ENCODE measurements around the gene ROR1.
"Not testable (repeated sequence)": the region's sequence is repeated elsewhere in the genome, so short reads cannot be mapped to it uniquely, and the experiment has no call there.

The ROR1 gene

GRCh38 chr1:63825111-63825510, 51.3 kb downstream of the ROR1 start:
- no peak for DNase-seq (ENCODE audit: low read depth)

DNA sequence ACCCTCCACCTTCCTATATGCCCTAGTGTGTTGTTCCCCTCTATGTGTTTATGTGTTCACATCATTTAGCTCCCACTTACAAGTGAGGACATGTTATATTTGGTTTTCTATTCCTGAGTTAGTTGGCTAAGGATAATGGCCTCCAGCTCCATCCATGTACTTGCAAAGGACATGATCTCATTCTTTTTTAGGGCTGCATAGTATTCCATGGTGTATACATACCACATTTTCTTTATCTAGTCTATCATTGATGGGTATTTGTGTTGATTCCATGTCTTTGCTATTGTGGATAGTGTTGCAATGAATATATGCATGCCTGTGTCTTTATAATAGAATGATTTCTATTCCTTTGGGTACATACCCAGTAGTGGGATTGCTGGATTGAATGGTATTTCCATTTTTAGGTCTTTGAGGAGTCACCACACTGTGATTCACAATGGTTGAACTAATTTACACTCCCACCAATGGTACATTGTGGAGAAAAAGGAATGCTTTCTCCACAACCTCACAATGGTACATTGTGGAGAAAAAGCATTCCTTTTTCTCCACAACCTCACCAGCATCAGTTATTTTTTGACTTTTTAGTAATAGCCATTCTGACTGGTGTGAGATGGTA, 52.5 kb downstream of the ROR1 start:
- not testable (repeated sequence) for DNase-seq (ENCODE audit: low read depth)

DNA sequence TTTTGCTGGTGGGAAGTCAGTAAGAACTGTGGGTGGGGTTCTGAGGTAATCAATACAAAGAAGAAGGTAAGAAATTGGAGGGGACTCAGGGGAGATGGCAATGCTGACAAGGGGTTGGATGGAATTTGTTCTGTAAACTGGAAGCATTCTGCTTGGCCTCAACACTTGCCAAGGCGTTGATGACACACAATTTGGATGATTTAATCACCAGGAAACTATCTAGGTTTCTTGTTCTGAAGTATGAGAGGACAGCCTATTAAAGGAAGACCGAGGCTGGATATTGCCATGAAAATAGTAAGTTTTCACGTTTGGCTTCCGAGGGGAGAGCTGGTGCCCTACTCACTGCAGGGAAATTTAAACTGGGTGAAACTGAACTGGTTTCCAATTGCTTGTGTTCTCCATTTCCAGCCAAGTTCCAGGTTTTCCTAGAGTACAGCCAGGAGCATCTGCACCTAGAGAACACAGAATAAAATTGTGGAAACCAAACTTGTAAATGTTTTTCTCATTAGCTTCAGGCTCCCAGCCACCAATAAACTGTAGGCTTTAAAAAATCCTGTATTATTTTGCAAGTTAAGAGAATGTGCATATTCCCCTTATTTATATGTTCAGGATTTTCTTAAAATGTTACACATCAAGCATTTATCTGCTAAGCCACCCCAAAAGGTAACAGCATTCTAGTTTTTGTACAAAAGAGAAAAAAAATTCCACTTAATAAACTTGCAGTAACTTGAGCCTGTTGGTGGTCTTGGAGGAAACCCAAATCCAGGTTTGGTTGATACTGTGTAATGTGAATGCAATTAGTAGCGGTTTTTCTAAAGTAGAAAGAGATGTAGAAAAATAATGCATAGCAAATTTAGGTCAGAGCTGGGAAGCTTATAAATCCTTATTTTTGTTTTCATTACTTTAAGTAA, 53.8 kb downstream of the ROR1 start:
- DNase-seq (ENCODE audit: low read depth), result no peak

- no peak for DNase-seq (ENCODE audit: low read depth)
Measured at GRCh38 chr1:63828322-63829044, 54.7 kb downstream of the ROR1 start.

- DNase-seq (ENCODE audit: low read depth), result no peak
Measured at GRCh38 chr1:63829349-63830327, 55.8 kb downstream of the ROR1 start.

GRCh38 chr1:63831409-63831808, 57.6 kb downstream of the ROR1 start:
- no peak for DNase-seq (ENCODE audit: low read depth)

DNA sequence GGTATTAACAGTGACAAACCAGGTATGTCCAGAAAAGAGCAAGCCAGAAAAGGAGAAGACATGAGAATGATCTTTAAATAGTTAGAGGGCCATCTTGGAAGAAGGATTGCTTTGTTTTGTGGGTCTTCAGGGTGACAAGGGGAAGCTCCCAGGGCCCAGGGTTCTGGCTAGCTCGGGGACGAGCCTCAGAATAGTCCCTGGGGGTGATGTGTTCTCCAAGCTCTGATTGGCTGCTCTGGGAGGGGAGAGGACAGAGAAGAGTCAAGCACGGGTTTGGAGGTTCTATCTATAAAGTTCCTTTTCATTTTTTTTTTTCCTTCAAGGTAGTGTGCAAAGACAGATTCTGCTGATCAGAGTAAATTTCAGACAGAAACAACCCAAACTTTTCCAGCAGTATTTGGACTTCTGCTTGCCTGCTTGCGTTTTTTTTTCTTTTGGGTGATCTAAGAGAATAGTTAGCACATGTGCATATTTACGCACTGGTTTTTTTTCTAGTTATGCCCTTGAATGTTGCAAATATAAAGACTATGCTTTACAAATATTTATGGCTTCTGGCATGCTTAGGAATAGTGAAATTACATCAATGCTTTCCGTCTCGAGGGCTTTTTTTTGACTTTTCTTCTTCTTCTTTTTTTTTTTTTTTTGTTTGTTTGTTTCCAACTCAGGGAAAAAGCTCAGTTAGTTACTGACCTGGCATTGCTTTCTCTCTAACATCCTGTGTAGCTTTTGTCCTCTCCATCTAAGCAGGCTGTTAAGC, 59.7 kb downstream of the ROR1 start:
- no peak for DNase-seq (ENCODE audit: low read depth)

DNA sequence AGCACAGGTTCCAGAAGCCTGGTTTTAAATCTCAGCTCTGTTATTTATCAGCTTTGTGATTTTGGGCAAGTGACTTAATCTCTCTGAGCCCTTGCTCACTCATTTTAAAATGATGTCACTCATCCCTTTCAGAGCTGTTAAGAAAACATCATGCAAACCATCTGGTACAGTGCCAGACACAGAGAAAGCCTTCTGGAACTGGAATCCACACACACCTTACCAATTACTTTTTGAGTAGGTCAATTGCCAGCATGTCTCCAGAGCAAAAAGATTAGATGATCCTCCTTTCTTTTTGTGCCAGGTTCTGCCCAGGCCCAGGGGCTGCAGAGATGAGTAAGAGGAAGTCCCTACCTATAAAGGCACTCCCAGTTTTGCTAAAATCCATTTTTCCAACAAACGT, 61.3 kb downstream of the ROR1 start:
- no peak for DNase-seq (ENCODE audit: low read depth)

- no peak for DNase-seq (ENCODE audit: low read depth)
Measured at GRCh38 chr1:63836374-63836773, 62.6 kb downstream of the ROR1 start.

DNA sequence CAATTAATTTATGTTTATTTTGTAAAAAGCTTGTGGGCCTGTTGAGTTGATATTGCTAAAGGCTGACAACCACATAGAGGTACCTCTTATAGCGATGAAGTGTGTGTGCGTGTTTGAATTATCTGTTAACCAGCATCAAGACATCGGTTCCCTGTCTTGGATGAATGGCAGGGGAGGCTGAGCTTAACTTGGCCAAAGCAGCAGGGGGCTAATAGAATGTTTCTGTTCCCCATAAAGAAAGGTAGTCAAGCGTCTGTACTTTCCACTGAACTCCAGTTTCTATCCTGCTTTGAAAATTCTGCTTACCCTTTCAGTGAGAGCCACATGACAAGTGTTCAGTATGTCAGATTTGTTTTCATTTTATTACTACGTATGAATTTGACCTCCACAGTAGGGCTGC, 63.0 kb downstream of the ROR1 start:
- DNase-seq (ENCODE audit: low read depth), result no peak

- no peak for DNase-seq (ENCODE audit: low read depth)
Measured at GRCh38 chr1:63843010-63843409, 69.2 kb downstream of the ROR1 start.

GRCh38 chr1:63843884-63844283, 70.1 kb downstream of the ROR1 start:
- no peak for DNase-seq (ENCODE audit: low read depth)

GRCh38 chr1:63845346-63845745, 71.5 kb downstream of the ROR1 start:
- no peak for DNase-seq (ENCODE audit: low read depth)

DNA sequence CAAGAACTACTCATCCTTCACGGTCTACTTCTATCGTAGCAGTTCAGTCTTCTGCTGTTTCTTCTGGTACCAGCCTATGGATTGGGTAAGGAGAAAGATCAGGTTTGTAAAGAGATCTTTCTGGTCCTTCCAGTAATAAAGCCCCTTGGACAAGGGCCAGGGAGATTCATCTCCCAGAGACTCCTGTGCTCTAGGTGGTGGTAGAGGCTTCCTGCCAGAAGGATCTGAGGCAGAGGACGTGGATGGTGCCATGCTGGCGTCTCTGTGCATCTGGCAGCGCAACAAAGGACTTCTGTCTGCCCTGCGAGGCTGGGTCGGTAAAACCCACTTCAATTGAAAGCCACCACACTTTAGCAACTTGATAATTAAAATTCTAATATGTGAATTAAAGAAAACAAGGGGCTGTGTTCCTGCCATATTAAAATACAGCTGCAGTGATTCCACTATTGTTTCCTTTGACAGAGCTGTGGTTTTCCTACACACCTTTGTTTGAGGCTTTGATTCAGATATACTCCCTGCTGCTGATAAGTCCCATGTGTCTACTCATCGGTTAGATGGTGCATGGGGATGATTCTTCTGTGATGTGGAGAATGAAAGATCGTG, 73.6 kb downstream of the ROR1 start:
- no peak for DNase-seq (ENCODE audit: low read depth)

- no peak for DNase-seq (ENCODE audit: low read depth)
Measured at GRCh38 chr1:63848733-63849132, 74.9 kb downstream of the ROR1 start.

- no peak for DNase-seq (ENCODE audit: low read depth)
Measured at GRCh38 chr1:63849149-63849548, 75.3 kb downstream of the ROR1 start.

GRCh38 chr1:63854091-63854490, 80.3 kb downstream of the ROR1 start:
- no peak for DNase-seq (ENCODE audit: low read depth)

- no peak for DNase-seq (ENCODE audit: low read depth)
Measured at GRCh38 chr1:63855942-63856341, 82.1 kb downstream of the ROR1 start.

GRCh38 chr1:63856924-63857323, 83.1 kb downstream of the ROR1 start:
- DNase-seq (ENCODE audit: low read depth), result no peak

DNA sequence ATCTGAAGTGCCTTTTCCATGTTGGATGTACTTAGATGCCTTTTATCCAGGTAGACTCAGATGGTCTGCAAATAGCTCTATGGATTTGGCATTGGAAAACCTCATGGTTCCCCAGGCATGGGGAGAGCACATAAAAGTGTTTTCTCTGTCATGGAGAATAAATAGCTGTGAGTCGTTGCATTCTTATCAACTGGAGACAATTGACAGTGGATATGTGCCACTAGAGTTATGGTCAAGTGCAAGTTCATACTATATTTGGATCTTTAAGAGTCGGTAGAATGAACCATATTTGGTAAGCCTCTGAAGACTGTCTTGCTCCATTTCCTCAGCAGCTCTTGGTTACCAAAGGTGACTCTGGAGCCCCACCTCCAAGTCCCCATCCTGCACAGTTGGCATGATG, 83.7 kb downstream of the ROR1 start:
- no peak for DNase-seq (ENCODE audit: low read depth)

DNA sequence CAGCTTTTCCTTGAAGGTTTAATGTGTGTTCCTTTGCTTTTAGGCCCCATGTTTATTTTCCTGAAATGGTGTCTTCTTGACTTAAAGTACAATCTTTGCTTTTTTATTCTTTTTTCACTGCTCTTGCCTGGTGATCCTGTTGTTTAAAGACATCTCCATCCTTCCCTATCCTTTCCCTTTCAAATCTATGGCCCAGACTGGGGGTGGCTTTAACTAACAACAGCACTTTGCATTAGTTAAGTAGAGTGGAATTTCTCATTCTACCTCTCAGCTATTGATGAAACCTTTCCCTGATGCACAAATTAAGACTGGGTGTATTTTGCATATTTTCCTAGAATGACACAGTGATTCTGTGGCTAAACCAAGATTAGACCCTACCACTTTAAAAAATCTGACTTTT, 84.3 kb downstream of the ROR1 start:
- DNase-seq (ENCODE audit: low read depth), result no peak
